Glomerular visceral epithelial cell (primary cell): ENCODE results near the gene THSD4.

ENCODE experiments used
- DNase-seq: peaks from one replicate; pipeline ENCODE4 v3.0.0-alpha.2; 2016; ENCODE audit errors: extremely low spot score

Gene THSD4

DNA sequence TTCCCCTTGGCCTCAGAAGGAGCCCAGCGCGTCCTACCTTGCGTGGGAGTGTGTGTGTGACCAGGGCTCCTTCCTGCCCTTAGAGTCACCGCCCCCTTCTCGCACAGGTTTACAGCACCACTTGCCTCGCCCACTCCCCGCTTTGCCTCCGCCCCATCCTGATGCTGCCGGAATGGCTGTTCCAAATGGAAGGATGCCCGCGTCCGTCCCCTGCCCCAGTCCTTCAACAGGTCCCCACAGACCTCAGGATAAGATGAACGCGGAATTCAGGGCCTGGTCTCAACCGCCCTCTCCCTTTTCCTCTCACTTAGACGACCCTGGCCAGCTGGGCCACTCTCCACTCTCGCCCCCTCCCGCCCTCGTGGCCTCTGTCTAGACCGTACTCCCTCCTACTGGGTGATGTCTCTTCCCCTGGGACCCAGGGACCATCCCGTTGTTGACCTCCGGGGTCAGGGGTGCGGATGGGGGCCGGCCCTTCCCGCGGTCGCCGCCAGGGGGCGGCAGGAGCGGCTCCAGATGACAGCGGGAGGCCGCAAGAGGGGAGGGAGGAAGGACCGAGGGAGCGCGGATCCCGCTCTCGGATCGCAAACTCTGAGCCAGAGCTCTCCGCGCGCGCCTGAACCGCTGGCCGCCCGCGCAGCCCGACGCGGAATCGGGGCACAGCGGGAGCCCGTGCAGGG lies at the start of gene THSD4:
Gene THSD4 (plus strand): TSS at position 585 of the 680 bp plus-strand sequence.
- DNase-seq: peak; percentile 83

DNA sequence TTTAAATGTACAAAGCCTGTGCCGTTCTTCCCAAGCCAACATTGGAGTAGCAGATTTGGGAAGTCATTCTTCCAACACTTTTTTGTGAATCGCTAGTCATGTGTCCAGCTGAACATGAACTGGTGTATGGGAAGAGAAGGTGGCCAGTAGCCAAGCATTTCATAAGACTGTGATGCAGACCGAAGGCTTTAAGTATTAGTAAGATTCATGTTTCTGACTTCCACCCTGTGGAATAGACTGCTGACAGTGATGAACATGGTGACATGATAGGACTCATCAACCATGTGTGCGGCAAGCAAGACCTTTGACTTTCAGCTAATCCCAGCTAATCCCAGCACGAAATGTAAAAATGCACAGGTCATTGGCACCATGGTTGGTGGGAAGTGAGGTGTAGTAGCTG lies 48.3 kb upstream of the THSD4 start:
- no peak for DNase-seq

GRCh38 chr15:71069693-71070092 lies 45.6 kb upstream of the THSD4 start:
- no peak for DNase-seq

- no peak for DNase-seq
Observed at GRCh38 chr15:71071529-71071928, 43.7 kb upstream of the THSD4 start.

- DNase-seq: no peak
Observed at GRCh38 chr15:71072423-71072822, 42.8 kb upstream of the THSD4 start.

- DNase-seq: no peak
Observed at GRCh38 chr15:71078506-71079207, 36.6 kb upstream of the THSD4 start.

GRCh38 chr15:71079208-71080044 lies 35.8 kb upstream of the THSD4 start:
- DNase-seq: peak; percentile 31

DNA sequence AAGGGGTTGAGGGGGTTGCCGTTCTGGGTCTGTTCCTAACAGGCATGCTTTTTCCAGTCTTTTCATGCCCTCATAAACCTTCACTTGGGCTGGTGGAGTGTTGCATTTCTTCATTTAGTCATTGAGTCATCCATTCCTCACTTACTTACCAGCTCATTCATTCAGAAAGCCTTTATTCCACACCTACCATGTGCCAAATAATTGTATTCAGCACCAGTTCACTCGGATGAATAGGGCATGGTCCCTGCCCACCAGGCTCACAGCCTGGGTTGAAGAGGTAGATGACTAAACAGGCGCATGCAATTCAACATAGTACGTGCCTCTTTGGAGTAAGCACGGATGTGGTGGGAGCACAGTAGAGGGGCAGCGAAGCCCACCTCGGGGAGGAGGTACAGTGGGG lies 35.1 kb upstream of the THSD4 start:
- DNase-seq: no peak

DNA sequence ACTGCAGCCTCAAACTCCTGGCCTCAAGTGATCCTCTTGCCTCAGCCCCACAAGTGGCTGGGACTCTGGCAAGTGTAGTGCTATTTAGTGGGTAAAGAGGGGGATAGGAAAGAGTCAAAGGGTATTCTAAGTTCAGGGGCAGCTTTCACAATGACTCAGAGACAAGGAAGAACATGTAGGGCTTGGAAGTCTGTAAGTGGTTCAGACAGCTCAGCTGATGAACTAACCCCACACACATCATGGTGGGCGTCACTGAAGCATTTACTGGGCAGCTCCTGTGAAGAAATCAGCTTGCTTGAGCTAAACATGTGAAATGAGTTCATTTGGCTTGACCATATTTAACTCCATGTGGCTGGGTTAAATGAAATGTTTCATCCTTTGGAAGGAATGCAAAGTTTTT lies 34.6 kb upstream of the THSD4 start:
- peak; percentile 16 for DNase-seq

DNA sequence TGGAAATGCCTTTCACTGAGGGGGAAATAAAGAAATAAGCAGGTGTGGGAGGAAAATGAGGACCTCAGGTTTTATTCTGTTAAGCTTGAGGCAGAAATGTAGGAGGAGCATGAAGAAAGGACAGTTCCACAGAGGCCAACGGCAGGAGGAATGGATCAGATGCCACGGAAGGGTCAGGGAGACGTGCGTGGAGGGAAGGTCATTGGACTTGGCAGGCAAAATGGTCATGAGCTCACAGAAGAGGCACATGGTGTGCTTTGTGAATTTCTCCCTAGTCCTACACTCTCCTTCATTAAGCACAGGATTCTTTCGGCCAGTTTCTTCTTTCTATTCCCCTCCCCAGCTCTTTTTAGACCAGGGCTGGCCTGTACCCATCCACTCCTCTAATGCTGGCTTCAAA lies 32.5 kb upstream of the THSD4 start:
- no peak for DNase-seq

- no peak for DNase-seq
Observed at GRCh38 chr15:71083349-71083748, 31.9 kb upstream of the THSD4 start.

DNA sequence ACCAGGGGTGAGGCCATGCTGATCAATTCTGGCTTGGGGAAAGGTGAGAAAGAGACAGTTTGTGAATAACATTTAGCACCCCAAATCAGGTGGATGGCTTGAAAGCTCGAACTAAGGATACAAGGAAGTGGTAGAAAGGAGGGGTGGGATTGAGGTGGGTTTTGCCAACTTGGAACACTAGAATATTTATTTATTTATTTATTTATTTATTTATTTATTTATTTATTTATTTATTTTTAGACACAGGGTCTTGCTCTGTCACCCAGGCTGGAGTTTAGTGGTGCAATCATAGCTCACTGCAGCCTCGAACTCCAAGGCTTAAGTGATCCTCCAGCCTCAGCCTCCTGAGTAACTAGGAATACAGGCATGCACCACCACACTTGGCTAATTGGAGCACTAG lies 31.0 kb upstream of the THSD4 start:
- no peak for DNase-seq

- DNase-seq: no peak
Observed at GRCh38 chr15:71085809-71086208, 29.5 kb upstream of the THSD4 start.

DNA sequence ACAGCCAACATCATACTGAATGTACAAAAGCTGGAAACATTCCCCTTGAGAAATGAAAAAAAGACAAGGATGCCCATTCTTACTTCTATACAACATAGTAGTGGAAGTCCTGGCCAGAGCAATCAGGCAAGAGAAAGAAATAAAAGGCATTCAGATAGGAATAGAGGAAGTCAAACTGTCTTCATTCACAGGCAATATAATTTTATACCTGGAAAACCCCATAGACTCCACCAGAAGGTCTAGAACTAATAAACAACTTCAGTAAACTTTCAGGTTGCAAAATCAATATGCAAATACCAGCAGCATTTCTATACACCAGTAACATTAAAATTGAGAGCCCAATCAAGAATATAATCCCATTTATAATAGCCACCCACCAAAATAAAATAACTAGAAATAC lies 27.1 kb upstream of the THSD4 start:
- DNase-seq: no peak

DNA sequence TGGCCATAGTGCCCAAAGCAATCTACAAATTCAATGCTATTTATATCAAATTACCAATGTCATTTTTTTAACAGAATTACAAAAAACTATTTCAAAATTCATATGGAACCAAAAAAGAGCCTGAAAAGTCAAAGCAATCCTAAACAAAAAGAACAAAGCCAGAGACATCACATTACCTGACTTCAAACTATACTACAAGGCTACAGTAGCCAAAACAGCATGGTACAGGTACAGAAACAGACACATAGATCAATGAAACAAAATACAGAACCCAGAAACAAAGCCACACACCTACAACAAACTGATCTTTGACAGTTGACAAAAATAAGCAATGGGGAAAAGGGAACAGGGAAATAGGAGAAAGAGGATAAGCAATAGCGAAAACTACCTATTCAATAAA lies 26.6 kb upstream of the THSD4 start:
- DNase-seq: no peak

DNA sequence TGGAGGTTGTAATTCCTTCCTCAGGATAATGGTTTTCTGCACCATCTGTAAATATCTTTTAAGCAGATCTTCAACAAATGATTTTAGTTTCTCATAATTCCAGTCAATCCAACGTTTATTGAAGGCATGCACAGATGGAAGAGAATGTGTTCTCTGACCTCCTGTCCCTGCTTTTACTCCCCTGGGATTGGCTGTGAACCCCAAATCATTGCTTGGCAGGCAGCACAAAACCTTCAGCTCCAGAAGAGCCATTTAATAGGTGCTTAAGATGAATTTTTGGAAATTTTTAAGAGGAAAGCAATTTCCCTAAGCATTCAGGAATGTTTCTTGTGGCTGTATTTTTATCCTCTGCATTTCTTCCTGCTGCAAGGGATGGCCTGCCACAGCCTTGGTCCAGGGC lies 25.5 kb upstream of the THSD4 start:
- no peak for DNase-seq

DNA sequence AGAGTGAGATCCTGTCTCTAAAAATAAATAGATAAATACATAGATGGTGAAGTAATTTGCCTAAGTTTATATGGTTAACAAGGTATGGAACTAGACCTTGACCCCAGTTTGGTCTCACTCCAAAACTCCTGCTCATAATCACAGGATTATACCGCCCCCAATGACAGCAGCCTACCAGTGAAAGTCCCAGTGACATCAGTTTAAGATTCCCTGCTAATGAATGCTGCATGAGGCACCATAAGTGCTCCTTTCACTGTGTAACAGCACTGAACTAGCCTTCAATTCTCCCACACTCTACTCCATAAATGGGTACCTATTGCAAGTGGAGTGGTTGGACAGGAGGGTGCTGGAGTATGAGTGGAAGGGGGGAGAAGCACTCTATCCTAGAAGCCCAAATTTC lies 23.7 kb upstream of the THSD4 start:
- no peak for DNase-seq

- no peak for DNase-seq
Observed at GRCh38 chr15:71092056-71092600, 23.1 kb upstream of the THSD4 start.

- peak; percentile 84 for DNase-seq
Observed at GRCh38 chr15:71093054-71094024, 21.9 kb upstream of the THSD4 start.

DNA sequence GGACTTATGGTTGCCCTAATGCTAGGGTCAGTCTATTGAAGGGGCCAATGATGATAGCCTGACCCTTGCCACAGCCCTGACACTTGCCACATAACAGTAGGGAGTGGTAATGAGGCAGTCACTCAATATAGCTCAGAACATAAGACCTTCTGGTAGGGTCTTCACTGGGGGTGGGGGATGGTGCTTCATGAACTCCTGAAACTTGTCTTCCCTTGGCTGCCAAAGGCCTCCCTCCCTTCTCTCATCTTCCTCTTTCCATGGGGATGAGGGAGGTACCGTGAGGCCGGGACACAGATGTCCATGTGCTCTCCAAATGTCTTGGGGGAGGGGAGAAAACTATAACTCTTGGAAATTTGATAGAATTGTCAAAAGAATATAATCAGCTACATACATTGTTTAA lies 21.1 kb upstream of the THSD4 start:
- no peak for DNase-seq

DNA sequence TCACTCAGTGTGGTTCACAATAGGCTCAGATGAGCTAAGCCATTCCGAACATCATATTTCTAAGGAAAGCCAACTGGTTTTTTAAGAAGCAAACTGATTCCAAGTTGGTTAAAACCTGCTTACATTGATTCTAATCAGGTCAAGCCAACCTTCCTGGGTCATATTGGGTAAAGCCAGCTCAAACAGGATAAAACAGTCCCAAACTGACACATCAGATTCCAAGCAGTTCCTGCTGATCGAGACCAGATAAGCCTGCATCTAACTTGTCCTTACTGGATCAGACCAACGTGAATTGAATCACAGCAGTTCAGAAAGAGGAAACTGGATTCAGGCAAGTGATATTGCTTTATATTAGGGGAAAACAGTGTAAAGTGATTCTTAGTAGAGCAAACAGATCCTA lies 18.6 kb upstream of the THSD4 start:
- DNase-seq: no peak
